ENCODE measurements around the gene C1QTNF5. TPM values are rescaled to one million over a fixed set of nuclear protein-coding genes. Genes with fewer than 3 reads are reported as not detected.

C1QTNF5 gene
- total and polyA plus RNA-seq, 2 donors (not counting 1 experiment from before 2014, with no cell fraction given): not detected

GRCh38 chr11:119356349-119357031 lies 15.8 kb upstream of the C1QTNF5 start:
- H3K4me3 ChIP-seq (ENCODE audit: control extremely low read depth in 1 of 5, extremely low read depth in 1 of 5, insufficient read depth in 1 of 5, low read depth in 2 of 5, low read length in 4 of 5): peak overlapping the region; percentile 32 to 94 (median 70)
- Mint-ChIP-seq H3K4me3 (peak overlapping the region; percentile 93), H3K27ac (peak overlapping the region; percentile 35), H3K4me1 (peaks cover 16% of the 10 kb centered on the region), H3K27me3 (peaks cover 42% of the 10 kb centered on the region), H3K9me3 (ENCODE audit: insufficient read depth) (no peaks in the 10 kb centered on the region)
- intact Hi-C loops (cut with micrococcal nuclease): loop anchor here (1.0 to 2.0 kb wide), 2 partner anchors 22 to 25 kb away; partner anchors contain the start of genes RNF26 and USP2
- no peaks in the 10 kb centered on the region for H3K9me3 ChIP-seq (ENCODE audit: control extremely low read depth in 1 of 3, control insufficient read depth in 2 of 3, insufficient read depth in 1 of 3, low read length in 2 of 3)
- peak overlapping the region; percentile 100 for H3K4me2 ChIP-seq (replicated peaks; ENCODE audit: low read depth, low read length, poor library complexity, severe bottlenecking)
- peak; percentile 82 for DNase-seq
- peak; percentile 100 for TF ChIP-seq CTCF (IDR thresholded peaks at IDR 0.05)
- TF ChIP-seq EZH2 (IDR thresholded peaks at IDR 0.05; ENCODE audit: borderline replicate concordance, insufficient read depth, low read depth, low read length, poor library complexity, severe bottlenecking): no peak
- ChIA-PET POLR2A (interaction anchor here (0.7 kb wide), 1 partner anchor 1527 kb away, joined by 4 read pairs; no protein-coding TSS in a partner anchor), CTCF (interaction anchor here (0.7 to 4.2 kb wide), 33 partner anchors 8 to 1096 kb away, joined by 3 to 61 read pairs (median 4); partner anchors contain the start of genes C1QTNF5, MFRP, RNF26 and USP2)
- under 1% methylated on average over 54 of the region's 54 CpGs for WGBS (ENCODE audit: insufficient coverage)
- peaks cover 0 to 39% (median 13%) of the 10 kb centered on the region in 4 experiments for H3K27me3 ChIP-seq (replicated peaks in 1 of 4; ENCODE audit: control extremely low read depth in 1 of 4, control insufficient read depth in 3 of 4, insufficient read depth in 4 of 4, low read length in 3 of 4)
- H3K9ac ChIP-seq (ENCODE audit: low read length): peak overlapping the region; percentile 85
- peaks cover 3 to 17% of the 10 kb centered on the region in 2 donors for H3K4me1 ChIP-seq (ENCODE audit: control insufficient read depth in 2 of 2, insufficient read depth in 2 of 2, low read length in 2 of 2)
- peak; percentile 88 for ATAC-seq (ENCODE audit: low read depth)
- no peaks in the 10 kb centered on the region for H4K20me1 ChIP-seq (ENCODE audit: control insufficient read depth, insufficient read depth, low read length, poor library complexity, severe bottlenecking)
- H3K27ac ChIP-seq (ENCODE audit: low read length in 2 of 2): no peak overlapping the region
- H3K79me2 ChIP-seq (ENCODE audit: control insufficient read depth, insufficient read depth, low read length): no peaks in the 10 kb centered on the region
- H3K36me3 ChIP-seq (replicated peaks in 1 of 2; ENCODE audit: control extremely low read depth in 1 of 2, control insufficient read depth in 1 of 2, extremely low read depth in 1 of 2, insufficient read depth in 2 of 2, low read length in 1 of 2): no peaks in the 10 kb centered on the region
- peak overlapping the region; percentile 99 for H2AFZ ChIP-seq (ENCODE audit: insufficient read depth, low read depth, low read length, poor library complexity, severe bottlenecking)

All from B cell (primary cell).